Fibroblast of gingiva (primary cell): ENCODE results near the gene GPR78.
"Not testable (repeated sequence)": the region's sequence is repeated elsewhere in the genome, so short reads cannot be mapped to it uniquely, and the experiment has no call there.

Source experiments
- DNase-seq: peaks from one replicate; pipeline ENCODE4 v3.0.0-alpha.2; 2011; ENCODE audit warnings: low read depth

The GPR78 gene

GRCh38 chr4:8564595-8564994 lies 15.6 kb upstream of the GPR78 start:
- no peak for DNase-seq

GRCh38 chr4:8568068-8568668 lies 12.0 kb upstream of the GPR78 start:
- DNase-seq, result no peak

GRCh38 chr4:8570201-8570600 lies 10.0 kb upstream of the GPR78 start:
- no peak for DNase-seq

GRCh38 chr4:8571702-8572685 lies 8.2 kb upstream of the GPR78 start:
- DNase-seq, result no peak

- no peak for DNase-seq
Observed at GRCh38 chr4:8573266-8573665, 6.9 kb upstream of the GPR78 start.

- DNase-seq, result no peak
Observed at GRCh38 chr4:8574796-8575370, 5.3 kb upstream of the GPR78 start.

GRCh38 chr4:8575457-8575856 lies 4.7 kb upstream of the GPR78 start:
- no peak for DNase-seq

GRCh38 chr4:8576591-8576990 lies 3.6 kb upstream of the GPR78 start:
- DNase-seq, result not testable (repeated sequence)

- DNase-seq, result no peak
Observed at GRCh38 chr4:8577046-8577445, 3.1 kb upstream of the GPR78 start.

GRCh38 chr4:8577972-8578371 lies 2.2 kb upstream of the GPR78 start:
- DNase-seq, result no peak

GRCh38 chr4:8578717-8579116 lies 1.5 kb upstream of the GPR78 start:
- no peak for DNase-seq

GRCh38 chr4:8579526-8580320 lies 469 bp upstream of the GPR78 start:
- no peak for DNase-seq

GRCh38 chr4:8581094-8581861 lies 1.1 kb downstream of the GPR78 start:
- no peak for DNase-seq

GRCh38 chr4:8582016-8582415 lies 1.8 kb downstream of the GPR78 start:
- DNase-seq, result no peak

GRCh38 chr4:8582436-8582835 lies 2.2 kb downstream of the GPR78 start:
- no peak for DNase-seq

- no peak for DNase-seq
Observed at GRCh38 chr4:8582941-8583654, 2.9 kb downstream of the GPR78 start.

- no peak for DNase-seq
Observed at GRCh38 chr4:8583655-8584025, 3.4 kb downstream of the GPR78 start.

- no peak for DNase-seq
Observed at GRCh38 chr4:8585186-8585585, 5.0 kb downstream of the GPR78 start.

GRCh38 chr4:8585721-8586212 lies 5.6 kb downstream of the GPR78 start:
- no peak for DNase-seq

- DNase-seq, result no peak
Observed at GRCh38 chr4:8586246-8586645, 6.1 kb downstream of the GPR78 start.
